GM18873 (cell line): ENCODE measurements around the gene MYO5B.
"Not testable (repeated sequence)": the region's sequence is repeated elsewhere in the genome, so short reads cannot be mapped to it uniquely, and the experiment has no call there.

ENCODE experiments used
- ATAC-seq: cut with Tn5 transposase; IDR thresholded peaks from one replicate; pipeline ENCODE4 v1.9.1; 2021; ENCODE audit warnings: mild to moderate bottlenecking, moderate library complexity, moderate number of reproducible peaks; ENCODE audit not compliant: unreplicated experiment, low FRiP score

The MYO5B gene

DNA sequence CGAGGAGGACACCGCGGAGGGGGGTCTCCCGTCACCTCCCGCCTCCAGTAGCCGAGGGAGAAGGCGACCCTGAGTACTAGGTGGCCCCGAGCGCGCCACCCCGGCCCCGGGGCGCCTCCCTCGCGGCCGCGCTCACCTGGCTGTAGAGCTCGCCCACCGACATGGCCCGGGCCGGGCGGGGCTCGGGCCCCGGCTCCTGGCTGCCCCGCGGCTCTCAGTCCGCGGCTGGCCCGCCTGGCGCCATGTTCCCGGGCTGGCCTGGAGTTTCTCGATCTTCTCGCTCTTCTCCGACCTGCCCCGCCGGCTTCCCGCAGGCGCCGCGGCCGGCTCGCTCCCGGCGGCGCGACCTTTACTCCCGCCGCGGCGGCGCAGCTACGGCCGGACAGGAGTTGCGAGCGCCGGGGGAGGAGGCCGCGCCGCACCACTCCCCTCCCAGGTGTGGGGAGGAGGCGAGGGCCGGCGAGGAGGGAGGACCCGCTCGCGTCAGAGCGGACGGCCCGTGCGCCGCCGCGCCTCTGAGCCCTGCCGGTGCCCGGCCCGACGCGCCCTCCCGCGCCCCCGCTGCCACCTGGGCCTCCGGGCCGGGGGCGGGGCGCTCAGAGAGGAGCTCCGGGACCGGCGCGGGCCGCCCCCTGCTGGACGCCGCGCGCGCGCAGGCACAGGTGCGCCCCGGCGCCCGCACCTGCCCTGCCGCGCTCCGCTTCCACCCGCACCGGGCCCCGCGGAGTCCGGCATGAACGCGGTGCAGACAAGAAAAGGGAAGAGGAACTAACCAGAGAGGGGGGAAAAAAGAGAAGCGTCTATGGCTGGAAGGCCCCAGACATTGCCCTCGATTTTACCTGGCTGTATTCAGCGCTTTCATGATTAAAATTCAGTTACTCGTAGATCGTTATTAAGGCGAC, at the start of gene MYO5B:
Gene MYO5B, minus strand, starts transcription at position 517 of the 902 bp plus-strand sequence. Its CDS starts 354 bp downstream, at position 163.
- no peak for ATAC-seq

DNA sequence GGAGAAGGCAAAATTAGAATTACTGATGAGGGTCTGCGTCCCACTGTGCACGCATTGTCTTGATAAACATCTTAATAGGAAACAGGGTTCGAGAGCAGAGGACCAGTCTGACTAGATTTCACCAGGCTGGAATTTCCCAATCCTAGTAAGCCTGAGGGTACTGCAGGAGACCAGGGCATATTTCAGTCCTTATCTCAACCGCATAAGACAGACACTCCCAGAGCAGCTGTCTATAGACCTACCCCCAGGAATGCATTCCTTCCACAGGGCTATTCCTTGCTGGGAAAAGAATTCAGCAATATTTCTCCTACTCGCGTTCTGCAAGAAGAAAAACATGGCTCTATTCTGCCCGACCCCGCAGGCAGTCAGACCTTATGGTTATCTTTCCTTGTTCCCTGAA, 46.8 kb upstream of the MYO5B start:
- not testable (repeated sequence) for ATAC-seq

DNA sequence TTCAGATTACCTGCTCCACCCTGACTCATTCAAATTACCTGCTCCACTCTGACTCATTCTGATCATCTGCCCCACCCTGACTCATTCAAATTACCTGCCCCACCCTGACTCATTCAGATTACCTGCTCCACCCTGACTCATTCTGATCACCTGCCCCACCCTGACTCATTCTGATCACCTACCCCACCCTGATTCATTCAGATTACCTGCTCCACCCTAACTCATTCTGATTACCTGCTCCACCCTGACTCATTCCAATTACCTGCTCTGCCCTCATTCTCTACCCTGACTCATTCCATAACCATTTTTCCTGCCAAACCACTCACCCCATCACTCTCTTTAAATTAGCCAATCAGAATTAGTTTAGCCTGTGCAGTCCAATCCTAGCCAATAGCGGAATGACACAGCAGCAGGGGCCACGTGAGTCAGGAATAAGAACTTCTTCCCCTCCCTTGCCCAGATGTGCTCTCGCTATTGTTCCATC, 45.2 kb upstream of the MYO5B start:
- no peak for ATAC-seq

DNA sequence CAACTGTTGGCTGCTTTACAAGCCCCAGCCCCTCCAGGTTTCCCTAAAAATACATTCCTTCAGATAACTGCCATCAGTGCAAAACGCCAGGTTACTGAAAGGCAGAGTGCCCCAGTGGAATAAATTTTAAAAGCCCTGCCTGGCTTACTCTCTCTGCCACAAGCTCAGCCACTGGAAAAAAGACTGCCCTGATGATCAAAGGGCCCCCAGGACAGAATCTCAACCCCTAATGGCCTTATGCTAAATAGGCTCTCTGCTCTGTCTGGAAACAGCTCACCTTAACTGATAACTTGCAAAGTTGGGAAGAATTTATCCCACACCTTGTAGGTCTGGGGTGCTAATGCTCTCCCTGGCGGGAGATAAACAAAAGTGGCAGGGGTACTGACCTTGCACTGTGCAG, 37.5 kb upstream of the MYO5B start:
- ATAC-seq: no peak

DNA sequence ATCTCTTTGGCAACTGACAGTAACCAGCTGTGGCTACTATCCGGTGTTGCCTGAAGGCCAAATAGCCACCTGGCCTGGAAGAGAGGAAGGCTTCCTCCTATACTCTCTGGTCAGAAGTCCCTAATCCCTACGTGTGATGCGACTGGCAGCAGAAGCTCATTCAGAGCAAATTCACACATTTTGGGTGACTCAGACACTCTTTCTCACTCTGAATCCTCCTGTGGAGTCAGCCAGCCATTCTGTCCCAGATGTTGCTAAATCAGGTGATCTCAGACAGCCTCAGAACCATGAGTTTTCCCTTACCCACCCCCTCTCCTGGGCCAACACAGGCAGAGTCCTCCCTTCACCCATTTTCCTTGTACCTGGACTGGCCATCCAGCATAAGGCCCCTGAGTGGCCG, 36.7 kb upstream of the MYO5B start:
- ATAC-seq: no peak

DNA sequence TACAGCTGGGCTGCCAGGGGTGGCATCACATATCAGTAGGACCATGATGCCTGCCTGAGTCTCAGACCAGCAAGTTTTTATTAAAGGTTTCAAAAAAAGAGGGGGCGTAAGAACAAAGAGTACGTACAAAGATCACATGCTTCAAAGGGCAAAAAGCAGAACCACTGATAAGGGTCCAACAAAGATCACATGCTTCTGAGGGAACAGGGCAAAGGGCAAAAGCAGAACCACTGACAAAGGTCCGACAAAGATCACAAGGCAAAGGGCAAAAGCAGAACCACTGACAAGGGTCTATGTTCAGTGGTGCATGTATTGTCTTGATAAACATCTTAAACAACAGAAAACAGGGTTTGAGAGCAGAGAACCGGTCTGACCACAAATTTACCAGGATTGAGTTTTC, 25.3 kb upstream of the MYO5B start:
- ATAC-seq: not testable (repeated sequence)

DNA sequence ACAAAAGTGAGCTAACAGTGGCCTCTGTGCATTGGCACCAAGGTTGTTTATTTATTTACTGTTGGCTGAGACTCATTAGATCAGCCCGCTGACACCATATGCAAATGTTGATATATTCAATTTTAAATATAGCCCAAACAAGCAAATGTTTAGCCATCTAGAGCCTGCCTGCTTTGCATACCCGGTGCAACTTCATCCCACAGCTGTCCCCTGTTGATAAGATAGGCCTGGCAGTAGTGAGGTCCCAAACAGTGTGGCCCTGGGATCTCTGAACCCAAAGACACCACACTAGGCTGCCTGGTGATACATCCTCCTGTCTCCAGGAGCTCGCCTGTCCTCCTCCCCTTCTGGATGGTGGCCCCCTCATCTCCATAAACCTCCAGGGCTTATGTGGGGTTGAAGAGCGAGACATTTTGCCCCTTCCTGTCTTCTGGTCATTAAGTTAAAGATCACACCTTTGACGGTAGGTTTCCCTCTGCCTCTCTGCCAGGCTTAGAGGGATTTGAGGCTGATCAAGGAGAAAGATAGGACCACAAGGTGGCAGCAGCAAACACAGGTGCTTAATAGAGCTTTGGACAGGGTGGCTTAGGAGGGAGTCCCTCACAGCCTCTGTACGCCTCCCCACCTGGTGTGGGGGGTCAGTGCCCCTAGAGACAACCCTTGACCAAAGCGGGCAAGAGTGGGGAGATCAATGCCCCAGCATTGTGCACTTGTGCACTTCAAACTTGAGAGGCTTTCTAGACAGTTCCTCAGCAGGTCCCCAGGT, 23.7 kb upstream of the MYO5B start:
- peak; percentile 53 for ATAC-seq

DNA sequence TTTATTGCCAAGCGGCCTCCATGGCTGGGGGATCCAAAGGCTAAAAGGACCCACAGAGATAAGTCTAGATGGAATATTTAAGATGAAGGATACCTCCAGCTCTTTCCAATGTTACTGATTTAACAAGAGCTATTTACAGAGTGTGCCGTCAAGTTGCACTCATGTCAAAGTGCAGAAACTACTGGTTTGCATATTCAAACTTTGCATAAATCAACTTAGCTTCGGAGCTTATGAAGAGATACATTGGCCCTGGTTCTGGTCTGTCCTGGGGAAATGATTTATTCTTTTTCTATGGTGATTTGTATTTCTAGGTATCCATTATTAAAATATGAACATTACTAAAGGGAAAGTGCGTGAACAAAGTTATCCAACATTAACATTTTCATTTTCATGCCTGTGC, 14.4 kb upstream of the MYO5B start:
- ATAC-seq: no peak

DNA sequence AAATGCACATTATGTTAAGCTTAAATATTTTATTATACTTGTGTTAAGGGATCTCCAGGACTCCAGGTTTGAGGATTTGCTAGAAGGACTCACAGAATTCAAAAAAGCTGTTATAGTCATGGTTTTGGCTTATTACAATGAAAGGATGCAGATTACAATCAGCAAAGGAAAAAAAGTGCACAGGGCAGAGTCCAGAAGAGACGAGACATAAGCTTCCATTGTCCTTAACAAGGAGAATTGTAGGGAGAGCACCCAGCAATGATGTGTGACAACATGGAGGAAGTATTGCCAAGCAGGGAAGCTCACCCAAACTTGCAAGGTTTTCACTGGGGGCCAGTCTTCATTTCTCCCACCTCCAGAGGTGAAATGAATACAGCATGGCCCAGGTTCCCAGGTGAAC, 12.8 kb upstream of the MYO5B start:
- ATAC-seq: no peak

DNA sequence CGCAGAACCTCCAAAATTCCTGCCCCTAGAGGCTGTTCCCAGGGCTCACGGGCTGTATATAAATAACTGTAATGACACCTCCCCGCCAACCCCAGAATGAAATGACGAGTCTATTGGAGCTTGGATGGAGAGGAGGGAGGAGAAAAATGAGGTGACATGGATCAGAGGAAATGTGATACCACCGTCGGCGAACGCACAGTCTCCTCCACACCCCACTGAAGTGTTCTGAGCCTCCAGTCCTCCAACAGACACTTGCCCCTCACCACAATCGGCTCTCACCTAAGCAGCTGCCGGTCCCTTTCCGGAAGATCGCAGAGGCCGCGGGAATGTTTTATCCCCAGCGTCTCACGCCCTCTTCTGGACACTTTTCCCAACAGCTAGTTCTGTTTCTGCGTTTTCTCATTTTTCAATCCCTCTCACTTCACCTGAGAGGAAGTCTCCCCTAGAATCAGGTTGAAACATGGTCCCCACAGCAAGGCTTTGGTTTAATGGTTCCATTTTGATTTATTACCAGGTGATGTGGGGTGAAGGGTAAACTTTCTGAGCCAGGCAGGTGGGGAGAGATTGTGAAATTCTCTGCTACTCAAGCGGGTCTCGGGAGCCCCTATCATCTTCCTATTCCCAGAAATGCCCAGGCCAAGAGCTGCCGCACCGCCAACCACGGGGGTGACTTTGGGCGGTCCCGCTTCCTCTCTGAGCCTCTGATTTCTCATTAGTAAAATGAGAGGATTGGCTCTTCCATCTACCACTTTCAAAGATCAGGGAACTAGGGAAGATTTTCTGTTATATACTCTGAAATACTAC, 9.1 kb upstream of the MYO5B start:
- no peak for ATAC-seq

DNA sequence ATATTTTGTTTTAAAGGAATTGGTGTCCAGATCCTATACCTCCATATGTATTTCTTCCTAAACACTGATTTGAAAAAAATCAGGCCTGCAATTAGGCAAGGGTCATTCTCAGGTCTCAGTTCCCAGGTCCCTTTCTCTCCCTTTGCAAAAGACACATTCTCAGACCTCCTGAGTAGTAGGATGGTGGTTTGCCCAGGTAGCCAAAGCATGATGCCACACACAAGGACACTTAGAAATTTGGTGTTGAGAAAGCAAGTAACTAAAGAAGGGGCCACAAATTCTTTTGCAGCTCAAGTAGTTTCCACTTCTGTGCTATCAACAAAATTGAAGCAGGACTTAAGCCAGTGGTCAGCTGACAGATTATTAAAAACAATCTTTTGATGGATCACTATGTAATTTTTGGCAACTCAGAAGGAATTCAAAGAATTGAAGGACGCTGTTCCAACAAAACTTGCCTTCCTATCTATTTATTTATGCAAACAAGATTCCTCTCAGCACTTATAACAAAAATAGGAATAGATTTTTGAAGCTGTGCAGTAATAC, 6.6 kb upstream of the MYO5B start:
- no peak for ATAC-seq

DNA sequence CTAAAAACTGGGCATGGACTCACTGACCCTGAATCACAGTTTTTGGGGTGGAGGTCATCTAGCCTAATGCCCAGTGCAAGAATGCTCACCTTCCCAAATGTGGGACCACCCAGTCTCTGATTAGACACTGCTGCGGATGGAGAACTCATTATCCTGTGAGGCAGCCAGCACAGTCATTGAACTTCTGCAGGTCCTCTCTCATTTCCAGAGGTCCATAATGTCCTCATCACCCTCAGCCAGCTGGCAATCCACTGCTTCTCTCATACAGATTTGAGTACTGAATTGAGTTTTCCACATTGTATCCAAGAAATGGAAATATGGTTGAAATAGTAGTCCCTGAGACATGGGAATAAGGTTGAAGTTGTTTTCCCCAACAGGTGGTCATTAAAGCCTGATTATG, 5.0 kb upstream of the MYO5B start:
- no peak for ATAC-seq

DNA sequence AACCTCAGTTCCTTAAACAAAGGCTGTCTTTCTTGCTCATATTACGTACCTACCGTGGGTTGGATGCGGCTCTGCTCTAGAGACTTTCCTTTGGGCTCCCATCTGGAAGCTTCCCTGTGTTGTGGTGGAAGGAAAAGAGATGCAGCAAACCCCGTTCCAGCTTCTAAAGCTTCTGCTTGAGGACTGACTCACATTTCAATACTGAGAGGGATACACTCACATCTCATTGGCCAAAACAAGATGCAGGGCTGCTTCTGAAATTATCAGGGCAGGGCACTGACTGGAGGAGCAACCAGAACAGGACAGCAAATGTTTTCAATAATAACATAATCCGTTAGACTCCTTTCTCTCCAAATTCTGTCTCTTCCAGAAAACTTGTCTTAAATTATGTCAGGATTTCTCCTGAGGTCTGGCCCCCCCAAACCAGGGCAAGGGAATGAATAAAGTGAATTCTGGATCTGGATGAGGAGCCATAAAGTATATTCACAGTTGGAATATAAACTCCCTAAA, 4.5 kb upstream of the MYO5B start:
- ATAC-seq: no peak

DNA sequence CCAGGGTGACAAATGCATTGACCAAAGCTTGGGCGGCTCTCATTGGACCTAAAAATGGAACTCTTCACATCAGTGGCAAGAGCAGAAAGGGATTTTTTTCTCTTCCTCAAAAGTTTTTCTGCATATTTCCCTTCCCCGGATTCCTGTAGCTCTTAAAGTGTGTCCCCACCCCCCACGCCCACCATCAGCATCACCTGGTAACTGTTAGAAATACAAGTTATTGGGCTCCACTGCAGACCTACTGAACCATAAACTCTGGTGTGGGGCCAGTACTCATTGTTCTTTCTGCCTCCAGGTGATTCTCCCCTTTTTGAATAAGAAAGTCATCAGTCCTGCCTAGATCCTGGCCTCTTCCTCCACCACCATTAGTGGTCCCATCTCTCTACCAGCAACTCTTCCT, 1.3 kb upstream of the MYO5B start:
- ATAC-seq: no peak

DNA sequence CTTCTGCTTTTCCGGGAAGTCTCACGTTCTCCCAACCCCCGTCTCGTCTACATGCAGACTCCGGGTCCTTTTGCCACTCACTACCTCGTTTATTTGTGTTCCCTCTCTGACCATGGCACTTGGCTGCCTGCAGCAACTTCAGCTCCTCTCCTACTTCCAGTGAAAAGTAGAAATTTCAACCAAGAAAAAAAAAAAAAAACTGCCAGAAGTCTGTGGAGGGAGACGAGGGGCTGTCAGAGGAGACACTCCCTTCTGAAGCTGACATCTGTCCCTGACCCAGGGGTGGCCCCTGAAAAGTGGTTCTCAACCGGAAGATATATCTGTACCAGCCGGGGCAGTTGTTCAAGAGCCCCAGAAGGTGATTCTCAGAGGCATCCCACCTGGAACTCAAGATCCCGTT, 742 bp upstream of the MYO5B start:
- ATAC-seq: no peak

DNA sequence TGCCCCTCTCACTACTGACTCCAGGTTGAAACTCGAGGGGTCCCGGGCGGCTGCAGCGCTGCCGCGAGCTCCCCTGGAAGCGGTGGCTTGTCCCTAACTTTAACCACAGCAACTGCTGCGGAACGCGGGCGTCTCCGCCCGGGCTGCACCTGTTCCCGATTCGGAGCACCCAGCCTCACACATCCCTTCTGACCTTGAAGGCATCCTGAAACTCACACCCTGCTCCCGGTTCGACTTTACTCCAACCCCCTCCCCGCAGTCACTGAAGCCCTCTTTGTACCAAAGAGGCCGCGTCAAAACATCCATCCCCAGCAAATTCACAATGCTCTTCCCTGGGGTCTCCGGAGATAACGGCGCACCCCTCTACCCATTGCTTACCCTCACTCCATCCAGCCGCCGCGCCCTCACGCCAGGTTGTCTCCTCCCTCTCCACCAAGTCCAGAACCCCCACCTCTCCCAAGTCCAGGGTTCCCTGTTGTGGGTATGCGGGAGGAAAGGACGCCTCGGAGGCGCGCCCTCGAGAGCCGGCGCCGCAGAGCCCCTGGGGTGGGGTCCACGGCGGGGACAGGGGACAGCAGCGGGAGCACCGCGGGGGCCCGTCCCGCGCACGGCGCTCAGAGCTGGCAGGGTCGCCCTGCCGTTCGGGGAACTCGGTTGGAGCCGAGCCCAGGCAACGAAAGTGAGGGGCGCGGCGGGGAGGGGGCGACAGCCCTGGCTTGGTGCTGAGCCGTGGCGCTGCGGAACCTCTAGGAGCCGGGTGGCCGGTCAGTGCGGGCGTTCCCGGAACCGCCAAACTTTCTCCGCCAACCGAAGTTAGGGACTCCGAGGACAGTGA, 934 bp downstream of the MYO5B start:
- no peak for ATAC-seq

DNA sequence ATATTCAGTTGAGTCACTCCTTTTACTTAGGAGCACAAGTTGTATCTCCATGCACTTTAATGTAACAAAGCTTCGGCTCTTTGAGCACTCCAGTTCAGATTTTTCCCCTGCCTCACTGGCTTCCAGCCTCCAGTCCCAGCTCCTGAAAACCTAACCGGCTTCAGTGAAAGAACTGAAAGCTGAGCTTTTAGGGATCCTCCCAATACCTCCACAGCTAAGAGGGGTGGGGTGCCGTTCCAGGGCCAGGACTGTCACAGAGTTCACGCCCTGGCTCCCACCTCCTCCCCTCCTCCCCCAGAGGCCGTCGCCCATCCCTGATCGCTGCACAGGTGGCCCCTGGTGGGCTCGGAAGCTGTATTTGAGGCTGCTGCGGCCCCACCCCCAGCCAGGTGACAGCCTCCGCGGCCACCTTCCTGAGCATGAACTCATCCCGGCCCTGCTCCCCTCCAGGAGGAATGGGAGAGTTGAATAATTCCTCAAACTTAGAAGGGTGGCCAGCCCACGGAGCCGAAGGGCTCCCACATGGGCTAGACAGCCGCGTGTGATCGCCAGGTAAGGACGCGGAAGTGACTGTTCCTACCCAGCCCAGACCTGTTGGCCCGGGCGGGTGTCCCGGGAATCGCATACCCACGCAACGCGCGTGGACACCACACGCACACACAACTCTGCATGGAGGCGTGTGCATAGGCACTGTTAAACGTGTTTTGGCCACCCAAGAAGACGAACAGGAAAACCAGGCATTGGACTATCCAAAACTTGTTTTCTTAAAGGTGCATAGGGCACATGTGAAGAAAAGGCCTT, 1.8 kb downstream of the MYO5B start:
- ATAC-seq: no peak

DNA sequence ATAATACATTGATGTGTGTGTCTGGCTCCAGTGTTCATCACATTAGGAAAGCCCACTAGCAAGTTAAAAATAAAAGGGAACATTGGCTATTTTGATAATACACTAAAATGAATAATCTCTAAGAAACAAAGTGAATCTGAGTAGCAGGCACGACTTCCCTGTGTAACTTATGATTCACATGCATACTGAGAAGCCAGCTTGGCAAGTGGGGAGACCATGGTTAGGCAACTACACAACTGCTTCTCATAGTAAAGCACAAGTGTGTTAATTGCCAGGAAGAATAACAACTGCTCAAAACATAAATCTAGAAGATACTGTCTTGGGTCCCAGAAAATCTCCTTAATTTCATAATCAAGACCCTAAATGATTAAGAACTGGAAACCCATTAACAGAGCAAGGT, 4.0 kb downstream of the MYO5B start:
- no peak for ATAC-seq

DNA sequence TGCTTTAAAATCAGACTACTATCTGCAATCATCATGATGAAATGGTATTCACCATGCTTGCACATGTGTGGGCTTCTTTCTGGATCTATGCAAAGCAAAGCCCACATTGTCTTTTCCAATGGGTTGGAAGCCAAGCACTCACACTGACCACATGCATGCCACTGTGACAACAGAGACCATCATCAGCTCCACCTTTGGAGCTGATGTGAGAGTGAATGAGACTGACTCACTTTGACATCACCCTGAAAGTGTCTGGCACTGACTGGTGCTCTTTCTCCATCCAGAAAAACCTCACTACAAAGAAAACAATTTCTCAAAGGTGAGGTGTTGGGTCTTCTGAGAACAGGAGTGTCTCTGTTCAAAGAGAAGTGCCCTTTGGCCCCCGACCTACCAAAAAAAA, 4.7 kb downstream of the MYO5B start:
- no peak for ATAC-seq
